WTC11 (cell line): Measurements from ENCODE around the gene ADAT3.

Experiments used
- JAZF1 ChIP-seq: fragments of 250-450 bp; sonication (Bioruptor Pico); IDR thresholded peaks from 2 replicates; pipeline ENCODE4 v1.9.0; 2021; ENCODE audit warnings: moderate library complexity, mild to moderate bottlenecking, inconsistent platforms
- SMAD4 ChIP-seq: sonication (generic); formaldehyde crosslinking; IDR thresholded peaks from 2 replicates; pipeline ENCODE4 v1.8.0; 2022; ENCODE audit warnings: mild to moderate bottlenecking, missing genetic modification reagents
- TF ChIP-seq, protein P1 (sequence below): sonication (generic); formaldehyde crosslinking; IDR thresholded peaks from 2 replicates; pipeline ENCODE4 v1.8.1; 2022; ENCODE audit warnings: mild to moderate bottlenecking, missing genetic modification reagents, moderate library complexity, borderline replicate concordance

DNA sequence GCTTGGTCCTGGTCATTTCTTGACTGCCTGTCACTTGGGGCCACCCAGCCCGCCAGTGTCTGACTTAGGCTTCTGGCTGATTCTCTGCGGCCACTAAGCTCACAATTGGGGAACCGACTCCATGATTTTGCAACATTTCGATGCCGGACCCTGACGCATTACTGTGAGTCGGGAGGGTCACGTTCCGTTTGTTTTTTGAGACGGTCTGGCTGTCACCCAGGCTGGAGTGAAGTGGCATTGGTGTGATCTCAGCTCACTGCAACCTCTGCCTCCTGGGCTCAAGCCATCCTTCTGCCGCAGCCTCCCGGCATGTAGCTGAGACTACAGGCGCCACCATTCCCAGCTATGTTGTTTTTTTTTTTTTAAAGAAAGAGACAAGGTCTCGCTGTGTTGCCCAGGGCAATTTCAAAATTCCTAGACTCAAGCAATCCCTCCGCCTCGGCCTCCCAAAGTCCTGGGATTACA lies 3.2 kb upstream of the ADAT3 start:
- TF ChIP-seq JAZF1 (CRISPR knock-in tag) (no peak), SMAD4 (no peak)
- TF ChIP-seq, protein P1, sequence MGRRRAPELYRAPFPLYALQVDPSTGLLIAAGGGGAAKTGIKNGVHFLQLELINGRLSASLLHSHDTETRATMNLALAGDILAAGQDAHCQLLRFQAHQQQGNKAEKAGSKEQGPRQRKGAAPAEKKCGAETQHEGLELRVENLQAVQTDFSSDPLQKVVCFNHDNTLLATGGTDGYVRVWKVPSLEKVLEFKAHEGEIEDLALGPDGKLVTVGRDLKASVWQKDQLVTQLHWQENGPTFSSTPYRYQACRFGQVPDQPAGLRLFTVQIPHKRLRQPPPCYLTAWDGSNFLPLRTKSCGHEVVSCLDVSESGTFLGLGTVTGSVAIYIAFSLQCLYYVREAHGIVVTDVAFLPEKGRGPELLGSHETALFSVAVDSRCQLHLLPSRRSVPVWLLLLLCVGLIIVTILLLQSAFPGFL (CRISPR knock-in tag) = no peak
